Activated CD4-positive, alpha-beta T cell treated with anti-CD3 and anti-CD28 coated beads for 4 hours (primary cell): ENCODE data around the gene GCN1.
A peak's percentile ranks its signal among the peaks of the same experiment; 100 is the strongest.
"Not testable (repeated sequence)": the region's sequence is repeated elsewhere in the genome, so short reads cannot be mapped to it uniquely, and the experiment has no call there.

Source experiments
- DNase-seq, 2 donors: peaks; one replicate each; pipeline ENCODE4 v3.0.0-alpha.2; 2020

The GCN1 gene

GRCh38 chr12:120194534-120195395, at the start of gene GCN1:
Gene GCN1, minus strand, starts transcription at chr12:120194715. Its CDS starts 18 bp downstream, at chr12:120194697.
- DNase-seq = peak; percentile 84 to 86

- no peak for DNase-seq
Observed at GRCh38 chr12:120242971-120243699, 48.6 kb upstream of the GCN1 start.

- no peak for DNase-seq
Observed at GRCh38 chr12:120242275-120242799, 47.8 kb upstream of the GCN1 start.

- DNase-seq = no peak
Observed at GRCh38 chr12:120241561-120242274, 47.2 kb upstream of the GCN1 start.

- DNase-seq = no peak
Observed at GRCh38 chr12:120240495-120240833, 45.9 kb upstream of the GCN1 start.

GRCh38 chr12:120239776-120240494, 45.4 kb upstream of the GCN1 start:
- no peak for DNase-seq

GRCh38 chr12:120238839-120239445, 44.4 kb upstream of the GCN1 start:
- no peak for DNase-seq

GRCh38 chr12:120238217-120238616, 43.7 kb upstream of the GCN1 start:
- no peak for DNase-seq

GRCh38 chr12:120237360-120238171, 43.1 kb upstream of the GCN1 start:
- no peak for DNase-seq

- not testable (repeated sequence) for DNase-seq
Observed at GRCh38 chr12:120236809-120237208, 42.3 kb upstream of the GCN1 start.

- no peak for DNase-seq
Observed at GRCh38 chr12:120235369-120236323, 41.1 kb upstream of the GCN1 start.

GRCh38 chr12:120234643-120235368, 40.3 kb upstream of the GCN1 start:
- no peak for DNase-seq

GRCh38 chr12:120231316-120232011, 36.9 kb upstream of the GCN1 start:
- peak; percentile 83 to 85 for DNase-seq

- DNase-seq = no peak
Observed at GRCh38 chr12:120230974-120231315, 36.4 kb upstream of the GCN1 start.

GRCh38 chr12:120230326-120230973, 35.9 kb upstream of the GCN1 start:
- DNase-seq = no peak

GRCh38 chr12:120229487-120230325, 35.2 kb upstream of the GCN1 start:
- no peak for DNase-seq

- no peak for DNase-seq
Observed at GRCh38 chr12:120229071-120229486, 34.6 kb upstream of the GCN1 start.
